GM18526 (cell line): ENCODE results near the gene KCNN3.

Source experiments
- POLR2A ChIP-seq: IDR thresholded peaks from 3 replicates; pipeline ENCODE4 v1.6.1; 2011; ENCODE audit not compliant: insufficient read length; ENCODE audit errors: extremely low read depth

KCNN3 gene

DNA sequence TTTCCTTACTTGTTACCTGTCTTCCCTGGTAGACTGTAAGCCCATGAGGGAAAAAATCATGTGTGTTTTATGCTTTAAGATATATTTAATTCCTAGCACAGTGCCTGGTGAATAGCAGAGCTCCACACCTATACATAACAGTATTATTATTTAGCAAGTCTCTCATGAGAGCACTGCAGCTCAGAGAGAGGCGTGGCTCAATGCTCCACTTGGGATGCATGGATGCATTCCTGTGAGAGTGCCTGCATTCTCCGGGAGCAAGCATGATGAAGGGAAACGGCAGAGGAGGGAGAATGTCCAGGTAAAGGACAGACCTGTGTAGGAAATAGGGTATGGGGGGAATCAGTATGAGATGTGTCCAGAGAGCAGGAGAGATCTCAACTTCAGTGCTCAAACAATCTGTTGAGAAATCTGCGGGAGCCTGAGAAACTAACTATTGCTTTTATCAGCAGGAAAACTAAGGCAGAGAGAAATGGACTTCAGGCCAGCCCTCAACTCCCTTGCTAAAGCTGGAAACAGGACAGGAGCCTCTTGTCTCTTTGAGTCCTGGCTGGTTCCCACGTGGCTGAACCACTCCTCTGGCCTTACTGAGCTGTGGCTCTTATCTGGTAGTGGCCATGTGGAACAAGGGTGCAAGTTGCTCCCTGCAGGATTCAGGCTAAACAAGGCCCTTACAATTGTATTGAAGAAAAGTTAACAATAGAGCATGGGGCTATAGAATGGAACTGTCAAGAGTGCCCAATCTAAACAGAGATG is 113.1 kb downstream of the KCNN3 start:
- no peak for TF ChIP-seq POLR2A

DNA sequence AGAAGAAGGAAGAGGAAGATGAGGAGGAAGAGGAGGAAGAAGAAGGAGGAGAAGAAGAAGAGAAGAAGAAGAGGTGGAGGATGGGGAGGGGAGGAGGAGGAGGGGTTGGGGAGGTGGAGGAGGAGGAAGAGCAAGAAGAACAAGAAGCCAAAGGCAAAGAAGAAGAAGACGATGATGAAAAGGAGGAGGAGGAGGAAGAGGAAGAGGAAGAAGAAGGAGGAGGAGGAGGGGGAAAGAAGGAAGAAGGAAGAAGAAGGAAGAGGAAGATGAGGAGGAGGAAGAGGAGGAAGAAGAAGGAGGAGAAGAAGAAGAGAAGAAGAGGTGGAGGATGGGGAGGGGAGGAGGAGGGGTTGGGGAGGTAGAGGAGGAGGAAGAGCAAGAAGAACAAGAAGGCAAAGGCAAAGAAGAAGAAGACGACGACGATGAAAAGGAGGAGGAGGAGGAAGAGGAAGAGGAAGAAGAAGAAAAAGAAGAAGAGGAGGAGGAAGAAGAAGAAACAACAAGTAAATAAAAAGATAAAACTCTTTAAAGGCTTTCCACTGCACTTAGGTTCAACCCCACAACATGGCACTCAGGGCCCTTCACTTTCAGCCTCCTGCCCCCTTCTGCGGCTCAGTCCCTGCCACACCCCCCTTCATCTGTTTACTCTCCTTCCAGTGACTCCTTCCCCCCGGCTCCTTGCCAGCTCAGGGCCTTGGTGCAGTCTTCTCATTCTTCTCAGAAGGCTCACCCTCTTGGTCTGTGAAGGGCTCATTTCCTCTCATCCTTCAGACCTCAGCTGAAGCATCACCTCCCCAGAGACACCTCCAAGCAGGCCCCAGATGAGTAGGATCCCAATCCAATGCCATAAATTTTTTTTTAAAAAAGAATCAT is 114.0 kb downstream of the KCNN3 start:
- no peak for TF ChIP-seq POLR2A

DNA sequence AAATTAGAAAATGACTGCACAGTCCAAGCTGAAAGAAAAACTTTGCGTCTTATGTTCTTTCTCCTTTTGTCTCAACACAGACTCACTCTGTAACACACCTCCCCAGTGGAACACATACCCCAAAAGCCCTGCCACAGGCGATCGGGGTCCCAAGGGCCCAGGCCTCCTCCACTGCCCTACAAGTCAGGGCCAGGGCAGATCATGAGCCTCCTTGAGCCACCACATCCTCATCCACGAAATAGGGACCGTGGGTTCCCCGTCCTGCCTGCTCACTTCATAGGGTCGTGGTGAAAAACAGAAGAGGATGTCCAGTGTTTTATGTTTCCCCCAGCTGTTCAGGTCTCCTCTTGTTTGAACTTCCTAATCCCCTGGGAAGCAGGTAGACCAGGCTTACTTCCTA is 116.7 kb downstream of the KCNN3 start:
- no peak for TF ChIP-seq POLR2A

DNA sequence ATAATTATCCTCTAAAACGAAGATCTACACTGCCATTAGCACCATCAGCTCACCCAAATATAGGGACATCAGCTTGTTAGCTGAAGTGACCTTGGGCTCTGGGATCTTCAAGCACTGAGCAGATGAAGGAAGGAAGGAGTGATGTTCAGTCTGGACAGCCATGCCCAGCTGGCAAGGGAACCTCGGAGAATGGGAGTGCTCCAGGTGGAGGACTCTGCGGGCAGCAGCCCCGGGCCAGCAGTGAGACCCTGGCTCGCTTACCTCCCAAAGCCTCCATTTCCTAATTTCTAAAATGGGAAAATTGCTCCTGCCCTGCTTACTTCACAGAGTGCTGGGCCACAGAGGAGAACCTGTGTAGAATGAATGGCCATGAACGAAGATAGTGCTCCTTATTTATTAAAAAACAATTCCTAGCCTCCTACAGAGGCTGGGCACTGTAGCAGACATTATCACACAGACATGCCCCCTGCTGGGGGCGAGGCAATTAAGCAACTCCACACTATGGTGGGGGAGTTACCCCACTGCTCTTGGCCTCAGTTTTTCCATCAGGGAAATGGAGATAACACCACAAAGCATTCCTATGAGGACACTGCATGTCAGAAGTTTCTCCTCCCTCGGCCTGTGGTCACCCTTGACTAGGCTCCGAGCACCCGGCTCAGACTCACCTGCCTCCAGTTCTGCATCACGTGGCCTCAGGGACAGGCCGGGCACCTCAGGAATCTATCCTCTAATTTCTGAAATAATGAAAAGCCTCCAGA is 117.6 kb downstream of the KCNN3 start:
- no peak for TF ChIP-seq POLR2A

DNA sequence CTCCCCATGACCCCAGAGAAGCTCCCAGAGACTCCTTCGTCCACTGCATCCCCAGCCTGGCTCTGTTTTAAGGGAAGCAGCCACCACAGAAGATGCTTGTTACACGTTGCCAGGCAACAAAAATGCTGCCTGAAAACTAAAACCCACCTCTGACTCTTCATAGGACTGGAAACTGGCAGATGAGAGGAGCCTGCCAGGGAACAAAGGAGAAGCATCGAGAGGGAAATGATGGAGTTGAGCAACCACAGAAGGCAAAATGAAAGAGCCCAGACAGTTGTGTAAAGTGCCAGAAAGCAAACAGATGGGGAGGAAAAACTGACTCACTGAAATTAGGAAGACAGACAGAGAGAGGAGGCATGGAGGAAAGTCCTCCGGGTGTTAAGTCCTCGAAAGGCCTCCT is 118.4 kb downstream of the KCNN3 start:
- no peak for TF ChIP-seq POLR2A

DNA sequence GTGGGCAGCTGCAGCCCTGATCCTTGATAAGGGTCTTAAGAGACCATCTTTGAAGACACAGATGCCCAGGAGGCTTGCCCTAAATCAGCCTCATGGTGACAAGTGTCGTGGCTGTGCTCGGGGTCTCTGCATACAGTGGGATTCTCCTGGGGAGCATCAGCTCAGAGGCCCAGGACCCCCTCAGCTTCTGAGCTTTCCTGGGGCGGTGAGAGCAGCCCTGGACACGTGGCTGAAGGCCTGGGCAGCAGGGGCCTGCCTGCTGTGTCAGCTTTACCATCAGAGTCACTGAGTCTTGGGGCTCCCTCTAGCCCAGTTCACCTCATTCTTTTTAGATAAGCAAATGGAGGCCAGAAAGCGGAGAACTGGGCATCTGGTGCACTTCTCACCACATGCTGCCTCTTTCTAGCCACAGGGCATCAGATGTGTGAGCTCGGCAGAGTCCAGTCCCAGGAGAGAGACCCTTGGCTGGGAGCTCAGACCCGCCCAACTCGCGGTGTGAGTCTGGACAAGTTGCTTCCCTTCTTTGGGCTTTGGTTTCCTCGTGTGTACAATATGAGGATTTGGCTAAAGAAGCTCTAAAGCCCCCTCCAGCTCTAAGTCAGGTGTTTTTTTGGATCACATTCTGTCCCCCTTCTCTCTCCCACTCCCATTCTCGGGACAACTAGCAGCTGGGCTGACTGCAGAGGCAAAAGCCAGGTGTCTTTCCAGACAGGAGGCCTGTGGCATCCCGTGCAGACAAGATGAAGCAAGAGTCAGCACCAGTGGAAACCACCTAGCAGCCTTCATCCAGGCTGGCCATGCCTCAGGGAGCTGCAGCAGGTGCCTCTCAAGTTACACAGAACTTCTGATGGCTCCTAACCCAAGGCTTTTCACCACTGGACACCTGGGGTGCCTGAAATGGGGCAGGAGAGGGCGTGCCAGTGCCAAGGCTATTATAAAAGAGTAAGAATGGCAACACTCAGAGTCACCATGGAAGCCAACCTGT is 119.1 kb downstream of the KCNN3 start:
- no peak for TF ChIP-seq POLR2A

DNA sequence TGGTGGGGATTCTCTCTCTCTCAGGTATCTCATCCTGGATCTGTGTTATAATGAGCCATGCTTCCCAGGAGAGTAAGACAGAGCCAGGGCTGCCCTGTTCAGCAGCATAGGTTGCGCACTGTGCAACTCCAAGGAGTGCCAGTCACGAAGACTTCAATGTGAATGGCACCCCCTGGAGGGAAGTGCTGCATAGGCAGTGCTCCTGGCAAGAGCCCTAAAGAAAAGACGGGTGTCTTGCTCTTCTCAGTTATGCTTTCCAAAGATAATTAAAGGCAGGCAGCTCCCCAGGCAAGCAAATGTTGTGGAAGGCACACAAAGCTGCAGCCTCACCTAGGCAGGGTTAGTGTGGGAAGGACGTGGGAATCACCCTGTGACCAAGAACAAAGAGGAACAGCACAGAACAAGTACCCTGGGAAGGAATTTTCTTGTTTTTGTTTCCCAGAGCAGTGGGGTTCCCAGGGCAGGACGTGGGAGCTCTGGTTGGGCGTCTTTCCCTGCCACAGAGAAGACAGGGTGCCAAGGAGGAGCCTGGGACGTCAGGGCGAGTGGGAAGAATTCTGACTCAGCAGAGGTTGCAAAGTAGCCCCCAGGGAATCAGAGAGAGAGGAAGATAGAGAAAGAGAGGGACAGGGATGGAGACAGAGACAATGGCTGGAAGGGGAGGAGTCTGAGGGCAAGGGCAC is 120.9 kb downstream of the KCNN3 start:
- no peak for TF ChIP-seq POLR2A

DNA sequence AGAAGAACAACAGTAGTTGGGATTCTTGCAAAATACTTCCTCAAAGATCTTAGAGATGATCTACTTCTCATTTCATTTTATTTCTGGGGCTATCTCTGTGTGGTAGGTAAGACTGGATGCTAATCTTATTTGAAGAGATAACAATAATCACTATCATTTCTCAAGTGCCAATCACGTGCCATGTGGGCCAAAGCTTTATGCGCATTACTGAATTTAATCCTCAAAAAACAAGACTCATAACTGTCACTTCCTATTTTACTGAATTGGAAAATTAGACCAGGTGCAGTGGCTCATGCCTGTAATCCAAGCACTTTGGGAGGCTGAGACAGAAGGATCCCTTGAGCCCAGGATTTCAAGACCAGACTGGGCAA is 121.7 kb downstream of the KCNN3 start:
- TF ChIP-seq POLR2A = no peak

DNA sequence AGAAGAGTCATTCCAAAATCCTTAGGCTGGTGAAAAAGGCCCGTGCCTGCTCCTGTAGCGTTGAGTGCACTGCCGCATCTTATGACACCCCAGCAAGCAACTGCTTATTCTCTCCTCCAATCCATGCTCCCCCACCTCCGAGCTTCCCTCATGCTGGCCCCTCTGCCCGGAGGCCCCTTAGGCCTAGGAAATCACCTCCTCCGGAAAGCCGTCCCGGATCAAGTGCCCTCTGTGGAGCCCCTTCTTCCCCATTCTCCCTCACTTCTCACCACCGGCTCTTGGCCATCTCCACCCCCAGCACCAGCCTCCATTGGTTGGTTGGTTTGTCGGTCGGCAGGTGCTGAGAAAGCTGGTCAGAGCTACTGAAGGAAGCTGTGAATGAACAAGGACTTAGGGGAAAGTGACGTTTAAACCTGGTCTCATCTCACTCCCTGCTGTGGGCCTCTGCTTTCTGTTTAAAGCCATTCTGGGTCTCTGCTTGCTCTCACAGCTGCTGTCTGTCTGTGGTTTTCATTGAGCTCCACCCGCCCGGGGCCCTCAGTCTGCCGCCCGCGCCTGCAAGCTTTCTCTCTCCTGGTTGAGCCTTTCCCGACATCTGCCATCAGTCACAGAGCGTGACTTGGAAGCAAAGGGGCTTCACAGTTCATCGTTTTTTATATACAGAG is 122.2 kb downstream of the KCNN3 start:
- no peak for TF ChIP-seq POLR2A

DNA sequence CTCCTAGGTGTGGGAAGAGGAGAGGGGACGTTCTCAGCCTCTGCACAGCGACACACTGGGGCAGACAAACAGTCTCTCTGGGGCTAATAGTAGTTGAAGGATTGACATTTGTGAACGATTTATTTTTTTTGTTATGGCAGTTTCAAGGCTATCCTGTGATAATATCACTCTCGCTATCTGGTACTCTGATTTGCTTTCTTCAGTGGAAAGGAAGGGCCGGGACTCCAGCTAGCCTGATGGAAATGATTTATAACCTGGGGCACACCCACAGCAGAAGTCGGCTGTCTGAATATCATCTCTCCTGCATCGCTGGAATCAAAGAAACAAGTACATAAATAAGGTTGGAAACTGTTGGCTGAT is 122.7 kb downstream of the KCNN3 start:
- TF ChIP-seq POLR2A = no peak

DNA sequence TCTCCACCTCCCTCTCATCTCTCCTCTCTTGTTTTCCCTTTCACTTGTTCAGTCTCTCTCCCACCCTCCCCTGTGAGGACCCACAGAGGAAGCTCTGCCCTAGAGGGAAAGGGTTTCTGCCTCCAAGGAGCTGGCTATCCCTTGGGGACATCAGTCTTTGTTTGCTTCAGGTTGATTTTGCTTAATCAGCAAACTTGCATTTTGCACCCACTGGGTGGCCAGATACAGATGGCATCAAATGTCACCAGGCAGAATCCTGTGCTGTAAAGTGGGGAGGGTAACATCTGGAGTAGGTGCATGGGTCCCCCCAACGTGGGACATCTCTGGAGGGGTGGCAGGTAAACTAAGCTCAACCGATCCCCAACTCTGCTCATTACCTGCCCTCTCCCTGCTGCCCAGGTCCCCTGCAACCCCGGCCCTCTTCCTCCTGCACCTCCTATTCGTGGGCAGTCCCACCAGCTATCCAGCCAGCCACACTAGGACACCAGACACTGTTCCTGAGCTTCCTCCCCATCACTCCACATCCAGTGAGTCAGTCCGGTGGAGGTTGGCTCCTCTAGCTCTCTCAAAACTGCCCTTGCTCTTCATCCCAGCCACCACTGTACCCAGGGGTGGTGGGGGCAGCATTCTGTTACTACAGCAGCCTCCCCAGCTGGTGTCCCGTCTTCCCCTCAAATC is 123.3 kb downstream of the KCNN3 start:
- no peak for TF ChIP-seq POLR2A

DNA sequence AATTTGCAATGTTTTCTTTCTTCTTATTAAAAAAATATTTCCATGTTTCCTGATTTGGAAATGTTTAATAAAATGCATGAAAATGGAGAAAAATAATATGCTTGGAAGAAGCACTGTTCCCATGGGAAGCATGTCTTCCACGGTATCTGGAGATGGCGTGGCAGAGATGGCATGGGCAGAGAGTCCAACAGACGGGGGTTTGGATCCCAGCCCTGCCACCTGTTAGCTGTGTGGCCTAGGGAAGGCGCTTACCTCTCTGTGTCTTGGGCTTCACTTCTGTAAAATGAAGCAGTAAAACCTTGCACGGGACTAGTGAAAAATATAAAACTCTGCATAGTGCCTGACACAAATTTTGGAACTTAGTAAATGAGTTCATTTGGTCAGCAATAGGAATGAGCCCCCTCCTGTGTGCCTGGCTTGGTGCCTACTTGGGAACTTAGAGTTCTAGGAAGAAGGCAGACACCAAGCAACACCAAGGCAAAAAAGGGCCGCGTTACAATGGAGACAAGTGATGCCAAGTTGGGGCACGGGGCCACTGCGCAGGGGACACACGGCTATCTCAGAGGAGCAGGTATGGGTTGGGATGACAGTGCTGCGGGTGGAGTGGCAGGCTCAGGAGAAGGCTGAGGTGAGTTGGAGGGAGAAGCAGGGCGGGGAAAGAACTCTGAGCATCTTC is 124.2 kb downstream of the KCNN3 start:
- no peak for TF ChIP-seq POLR2A
